GM12873 (cell line): ENCODE measurements around the gene DLG2.

Experiments
- TF ChIP-seq, protein P1 (sequence below): IDR thresholded peaks from 2 replicates; pipeline ENCODE4 v1.5.1; 2012; ENCODE audit warnings: low read depth, mild to moderate bottlenecking, moderate library complexity, low read length, control low read depth; ENCODE audit not compliant: insufficient read depth; ENCODE audit errors: missing control alignments

Gene DLG2

GRCh38 chr11:85423316-85423715 lies 203.8 kb downstream of the DLG2 start:
- TF ChIP-seq, protein P1, sequence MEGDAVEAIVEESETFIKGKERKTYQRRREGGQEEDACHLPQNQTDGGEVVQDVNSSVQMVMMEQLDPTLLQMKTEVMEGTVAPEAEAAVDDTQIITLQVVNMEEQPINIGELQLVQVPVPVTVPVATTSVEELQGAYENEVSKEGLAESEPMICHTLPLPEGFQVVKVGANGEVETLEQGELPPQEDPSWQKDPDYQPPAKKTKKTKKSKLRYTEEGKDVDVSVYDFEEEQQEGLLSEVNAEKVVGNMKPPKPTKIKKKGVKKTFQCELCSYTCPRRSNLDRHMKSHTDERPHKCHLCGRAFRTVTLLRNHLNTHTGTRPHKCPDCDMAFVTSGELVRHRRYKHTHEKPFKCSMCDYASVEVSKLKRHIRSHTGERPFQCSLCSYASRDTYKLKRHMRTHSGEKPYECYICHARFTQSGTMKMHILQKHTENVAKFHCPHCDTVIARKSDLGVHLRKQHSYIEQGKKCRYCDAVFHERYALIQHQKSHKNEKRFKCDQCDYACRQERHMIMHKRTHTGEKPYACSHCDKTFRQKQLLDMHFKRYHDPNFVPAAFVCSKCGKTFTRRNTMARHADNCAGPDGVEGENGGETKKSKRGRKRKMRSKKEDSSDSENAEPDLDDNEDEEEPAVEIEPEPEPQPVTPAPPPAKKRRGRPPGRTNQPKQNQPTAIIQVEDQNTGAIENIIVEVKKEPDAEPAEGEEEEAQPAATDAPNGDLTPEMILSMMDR, result no peak

DNA sequence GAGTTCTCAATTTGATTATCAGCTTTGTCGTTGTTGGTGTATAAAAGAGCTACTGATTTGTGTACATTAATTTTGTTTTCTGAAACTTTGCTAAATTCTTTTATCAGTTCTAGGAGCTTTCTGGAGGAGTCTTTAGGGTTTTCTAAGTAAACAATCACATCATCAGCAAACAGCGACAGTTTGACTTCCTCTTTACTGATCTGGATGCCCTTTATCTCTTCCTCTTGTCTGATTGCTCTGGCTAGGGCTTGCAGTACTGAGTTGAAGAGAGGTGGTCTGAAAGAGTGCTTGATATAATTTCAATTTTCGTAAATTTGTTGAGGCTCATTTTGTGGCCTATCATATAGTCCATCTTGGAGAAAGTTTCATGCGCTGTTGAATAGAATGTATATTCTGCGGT lies 213.0 kb downstream of the DLG2 start:
- TF ChIP-seq, protein P1, result no peak

DNA sequence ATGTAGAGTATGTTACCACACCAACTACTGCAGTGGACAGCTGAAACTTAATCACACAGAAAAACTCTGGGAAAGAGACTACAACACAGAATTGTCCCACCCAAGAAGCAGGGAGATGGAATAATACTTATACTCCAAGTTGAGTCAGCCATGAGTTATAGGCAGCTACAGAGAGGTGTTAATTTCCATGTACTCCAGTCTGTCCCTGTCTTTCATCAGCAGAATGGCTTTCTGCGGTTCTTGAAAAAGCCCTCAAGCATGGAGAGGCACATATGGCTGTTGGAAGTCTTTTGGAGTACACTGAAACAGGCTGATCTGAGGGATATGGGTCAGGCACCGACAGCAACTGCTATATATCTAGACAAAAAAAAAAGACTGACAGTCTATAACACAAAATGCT lies 219.5 kb downstream of the DLG2 start:
- TF ChIP-seq, protein P1, result no peak

DNA sequence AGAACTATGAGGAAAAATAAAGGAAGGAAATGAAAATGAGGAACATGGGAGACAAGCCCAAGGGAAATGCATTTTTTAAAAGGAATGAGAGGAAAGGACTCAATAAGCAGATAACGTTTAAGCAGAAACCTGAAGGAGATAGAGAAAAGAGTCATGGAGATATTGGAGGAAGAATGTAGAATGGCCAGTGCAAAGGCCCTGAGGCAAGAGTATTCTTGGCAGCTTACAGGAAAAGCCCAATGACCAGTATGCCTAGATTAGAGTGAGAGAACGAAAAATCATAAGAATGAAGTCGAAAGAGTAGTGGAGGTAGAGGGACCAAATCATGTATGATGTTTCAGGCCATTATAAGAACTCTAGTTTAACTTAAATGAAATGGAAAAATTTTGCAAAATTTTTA lies 220.3 kb downstream of the DLG2 start:
- TF ChIP-seq, protein P1, result no peak

GRCh38 chr11:85406316-85406715 lies 220.8 kb downstream of the DLG2 start:
- TF ChIP-seq, protein P1, result no peak

DNA sequence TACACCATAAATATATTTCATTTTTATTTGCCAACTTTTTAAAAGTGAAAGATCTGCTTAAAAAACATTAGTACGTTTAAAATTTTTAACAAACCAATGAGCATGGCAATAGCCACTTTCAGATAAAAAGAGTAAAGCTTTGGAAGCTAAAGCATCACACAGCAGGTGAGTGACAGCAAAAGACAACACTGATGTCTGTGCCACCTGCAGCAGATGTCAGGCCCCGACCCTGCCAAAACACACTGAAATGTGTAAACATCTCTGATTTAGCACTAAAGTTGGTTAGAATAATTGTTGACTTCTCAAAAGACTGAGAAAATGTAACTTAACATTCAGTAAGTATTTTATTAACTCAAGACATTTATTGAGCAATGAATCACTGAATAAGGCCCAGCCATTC lies 232.9 kb downstream of the DLG2 start:
- TF ChIP-seq, protein P1, result no peak

DNA sequence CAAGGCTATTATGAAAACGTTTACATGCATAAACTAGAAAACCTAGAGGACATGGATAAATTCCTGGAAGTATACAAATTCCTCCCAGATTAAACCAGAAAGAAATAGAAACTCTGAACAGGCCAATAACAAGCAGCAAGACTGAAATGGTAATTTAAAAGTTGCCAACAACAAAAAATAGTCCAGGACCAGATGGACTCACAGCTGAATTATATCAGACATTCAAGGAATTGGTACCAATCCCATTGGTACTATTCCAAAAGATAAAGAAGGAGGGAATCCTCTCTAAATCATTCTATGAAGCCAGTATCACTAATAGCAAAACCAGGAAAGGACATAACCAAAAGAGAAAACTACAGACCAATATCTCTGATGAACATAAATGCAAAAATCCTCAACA lies 236.0 kb downstream of the DLG2 start:
- TF ChIP-seq, protein P1, result no peak
